Forelimb muscle (tissue), 1 donor: ENCODE results near the gene REC8. TPM values are rescaled to one million over a fixed set of nuclear protein-coding genes. Genes with fewer than 3 reads are reported as not detected.
A peak's percentile ranks its signal among the peaks of the same experiment; 100 is the strongest.
"Not testable (repeated sequence)": the region's sequence is repeated elsewhere in the genome, so short reads cannot be mapped to it uniquely, and the experiment has no call there.

Source experiments
- DNase-seq: peaks from one replicate; pipeline ENCODE4 v3.0.0-alpha.2; 2013; ENCODE audit warnings: low read depth
- polyA plus RNA-seq: library from polyadenylated mRNA; unstranded; fragments of 120-200 nt; gene quantifications from one replicate; pipeline ENCODE4 v1.2.1, GENCODE V29; 2013; ENCODE audit not compliant: insufficient read length

REC8 gene
- polyA plus RNA-seq, 1 donor, result 8.2 TPM

DNA sequence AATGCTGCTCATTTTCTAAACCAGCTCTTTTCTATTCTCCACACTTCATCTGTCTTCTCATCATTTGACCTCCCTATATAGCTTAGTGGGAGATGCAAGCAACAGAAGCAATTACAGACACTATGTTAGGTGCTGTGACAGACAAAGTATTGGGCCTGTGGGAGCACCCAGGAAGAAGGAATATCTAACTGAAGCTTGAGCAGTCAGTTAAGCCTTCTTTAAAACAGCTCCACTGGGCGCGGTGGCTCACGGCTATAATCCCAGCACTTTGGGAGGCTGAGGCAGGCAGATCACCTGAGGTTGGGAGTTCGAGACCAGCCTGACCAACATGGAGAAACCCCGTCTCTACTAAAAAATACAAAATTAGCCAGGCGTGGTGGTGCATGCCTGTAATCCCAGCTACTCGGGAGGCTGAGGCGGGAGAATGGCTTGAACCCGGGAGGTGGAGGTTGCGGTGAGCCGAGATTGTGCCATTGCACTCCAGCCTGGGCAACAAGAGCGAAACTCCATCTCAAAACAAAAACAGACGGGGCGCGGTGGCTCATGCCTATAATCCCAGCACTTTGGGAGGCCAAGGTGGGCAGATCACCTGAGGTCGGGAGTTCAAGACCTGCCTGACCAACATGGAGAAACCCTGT is 31.5 kb downstream of the REC8 start:
- not testable (repeated sequence) for DNase-seq

DNA sequence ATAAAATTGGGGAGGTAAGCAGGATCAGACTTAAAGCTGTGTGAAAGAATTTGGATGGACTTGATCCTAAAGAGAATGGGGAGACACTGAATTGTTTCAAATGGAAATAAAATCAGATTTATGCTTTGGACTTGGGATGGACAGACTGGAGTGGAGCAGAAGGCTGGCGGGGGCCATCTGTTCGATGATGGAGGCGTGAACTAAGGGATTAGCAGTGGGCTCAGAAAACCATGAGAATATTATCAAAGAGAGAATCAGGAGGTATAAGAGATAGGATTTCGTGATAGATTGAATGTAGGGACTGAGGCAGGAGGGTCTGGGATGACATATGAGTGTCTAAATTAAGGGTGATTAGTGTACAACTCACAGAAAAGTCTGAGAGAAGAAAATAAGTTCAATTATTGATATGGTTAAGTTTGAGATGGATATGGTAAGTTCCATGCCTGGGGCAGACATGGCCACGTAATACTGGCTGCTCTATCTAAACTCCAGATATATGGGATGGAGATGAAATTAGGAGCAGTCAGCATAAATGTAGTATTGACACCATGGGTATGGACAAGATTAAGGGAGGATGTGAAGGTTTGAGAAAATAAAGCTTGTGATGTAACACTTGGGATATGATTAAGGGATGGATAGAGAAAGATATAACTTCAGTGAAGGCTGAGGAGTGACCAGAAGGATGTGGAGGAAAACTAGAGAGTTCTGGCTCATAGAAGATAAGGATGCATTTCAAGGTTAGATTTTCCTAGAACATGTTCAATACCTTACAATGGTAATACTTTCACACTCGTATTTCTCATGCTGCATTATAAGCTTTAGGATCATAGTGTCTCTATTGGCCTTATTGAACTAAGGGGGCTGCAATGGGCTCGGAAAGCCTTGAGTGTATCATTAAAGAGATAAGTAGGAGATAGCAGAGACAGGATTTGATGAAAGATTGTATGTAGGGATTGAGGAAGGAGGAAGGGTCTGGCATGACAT is 32.6 kb downstream of the REC8 start:
- DNase-seq, result no peak

DNA sequence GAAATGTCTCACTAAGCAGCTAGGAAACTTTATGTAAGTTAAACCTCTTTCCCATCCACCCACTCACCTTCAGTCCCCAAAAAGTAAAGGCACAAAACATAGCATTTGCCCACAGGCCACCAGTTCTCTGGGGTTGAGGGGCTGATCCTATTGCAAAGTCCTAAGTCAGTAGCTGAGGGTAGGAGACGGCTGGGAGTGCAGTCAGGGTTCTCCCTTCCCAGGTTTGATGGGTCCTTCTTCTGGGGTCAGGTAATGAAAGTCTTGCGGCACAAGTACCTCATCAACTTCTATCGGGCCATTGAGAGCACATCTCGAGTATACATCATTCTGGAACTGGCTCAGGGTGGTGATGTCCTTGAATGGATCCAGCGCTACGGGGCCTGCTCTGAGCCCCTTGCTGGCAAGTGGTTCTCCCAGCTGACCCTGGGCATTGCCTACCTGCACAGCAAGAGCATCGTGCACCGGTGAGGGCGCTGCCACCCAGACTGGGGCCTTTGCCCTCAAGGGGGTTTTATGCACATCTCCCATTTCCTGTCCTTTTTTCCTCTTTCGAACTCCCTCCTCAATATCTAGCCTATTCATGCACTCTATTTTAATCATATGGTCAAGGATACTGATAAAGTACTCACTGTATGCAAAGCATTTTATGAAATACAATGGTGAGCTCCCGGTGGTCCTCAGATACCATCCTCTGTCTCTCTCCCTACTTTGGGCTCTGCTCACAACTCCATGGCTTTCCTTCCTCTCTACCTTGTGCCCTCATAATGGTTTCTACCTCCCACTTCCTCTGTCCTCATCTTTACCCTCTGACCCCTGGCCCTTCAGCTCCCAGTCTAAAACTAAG is 34.6 kb downstream of the REC8 start:
- DNase-seq, result no peak

DNA sequence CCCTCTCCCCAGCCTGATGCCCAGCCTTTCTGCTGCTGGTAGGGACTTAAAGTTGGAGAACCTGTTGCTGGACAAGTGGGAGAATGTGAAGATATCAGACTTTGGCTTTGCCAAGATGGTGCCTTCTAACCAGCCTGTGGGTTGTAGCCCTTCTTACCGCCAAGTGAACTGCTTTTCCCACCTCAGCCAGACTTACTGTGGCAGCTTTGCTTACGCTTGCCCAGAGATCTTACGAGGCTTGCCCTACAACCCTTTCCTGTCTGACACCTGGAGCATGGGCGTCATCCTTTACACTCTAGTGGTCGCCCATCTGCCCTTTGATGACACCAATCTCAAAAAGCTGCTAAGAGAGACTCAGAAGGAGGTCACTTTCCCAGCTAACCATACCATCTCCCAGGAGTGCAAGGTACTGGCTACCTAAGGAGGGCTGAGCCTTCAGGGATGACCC is 35.2 kb downstream of the REC8 start:
- no peak for DNase-seq

DNA sequence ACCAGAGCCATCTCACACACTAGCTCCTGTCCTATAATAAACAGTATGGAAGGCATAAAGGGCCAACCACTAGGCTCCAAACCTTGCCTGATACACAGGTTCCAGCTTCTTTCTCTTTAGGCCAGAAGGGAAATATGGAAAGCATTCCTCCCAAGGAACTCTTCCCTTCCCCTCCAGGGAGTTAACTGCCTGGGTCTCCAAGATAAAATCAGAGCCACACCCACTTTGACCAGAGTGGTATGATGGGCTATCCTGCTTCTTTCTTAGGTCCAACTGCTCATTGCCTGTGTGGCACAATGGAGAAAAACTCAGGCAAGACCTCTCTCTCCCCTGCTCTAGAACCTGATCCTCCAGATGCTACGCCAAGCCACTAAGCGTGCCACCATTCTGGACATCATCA is 35.7 kb downstream of the REC8 start:
- no peak for DNase-seq

DNA sequence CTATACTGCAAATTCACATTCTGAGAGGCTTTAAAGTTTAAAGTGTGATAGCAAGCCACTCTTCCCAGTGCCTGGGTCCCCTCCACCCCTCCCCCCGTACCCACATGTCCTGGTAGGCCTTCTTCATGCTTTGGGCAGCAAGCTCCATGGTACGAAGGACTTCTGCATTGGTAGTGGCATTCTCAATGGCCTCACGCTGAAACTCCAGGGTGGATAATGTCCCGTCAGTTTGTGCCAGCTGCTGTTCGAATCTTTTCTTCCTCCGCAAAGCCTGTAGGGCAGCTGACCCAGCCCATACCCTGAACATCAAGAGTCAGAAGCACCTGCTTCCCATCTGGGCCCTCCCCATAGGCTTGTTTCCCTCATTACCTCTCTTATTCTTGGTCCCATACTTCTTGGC is 39.4 kb downstream of the REC8 start:
- DNase-seq, result no peak

DNA sequence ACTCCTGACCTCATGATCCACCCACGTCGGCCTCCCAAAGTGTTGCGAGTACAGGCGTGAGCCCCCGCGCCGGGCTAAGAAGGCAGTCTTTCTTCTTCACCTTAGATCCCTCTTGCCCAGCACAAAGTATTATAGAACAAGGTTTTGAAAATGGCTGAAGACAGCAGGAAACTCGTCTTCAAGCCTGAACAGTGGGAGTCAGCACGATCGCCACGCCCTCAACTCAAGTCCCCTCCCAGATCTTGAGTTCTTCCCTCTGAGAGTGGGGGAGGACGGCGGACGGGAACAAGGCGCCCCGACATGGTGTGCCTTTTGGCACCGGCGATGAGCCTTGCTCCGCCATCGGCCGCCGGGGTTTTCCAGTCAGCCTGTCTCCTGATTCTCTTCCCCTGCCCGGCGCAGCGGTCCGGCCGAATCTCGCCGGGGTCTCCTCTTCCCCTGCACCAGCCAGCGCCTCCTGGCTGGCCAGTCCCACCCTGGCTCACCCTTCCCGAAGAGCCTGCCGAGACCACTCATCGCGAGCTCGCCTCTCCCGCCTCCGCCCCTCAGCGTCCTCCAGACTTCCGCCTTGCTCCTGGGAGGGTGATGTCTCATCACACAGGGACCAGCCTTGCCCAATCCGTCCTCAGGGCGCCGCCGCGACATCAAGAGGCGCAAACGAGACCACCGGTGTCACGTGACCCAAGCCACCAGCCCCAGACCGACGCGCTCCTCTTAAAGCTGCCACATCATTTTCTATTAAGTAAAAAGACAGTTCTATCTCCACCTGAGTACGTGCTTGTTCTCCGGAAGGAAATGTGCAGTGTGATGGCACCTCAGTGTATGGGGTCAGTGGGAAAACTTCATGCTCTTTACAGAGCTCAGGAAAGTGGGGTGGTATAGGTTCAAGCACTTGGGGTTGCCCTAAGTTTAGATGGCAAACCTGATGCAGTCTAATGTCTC is 41.3 kb downstream of the REC8 start, which contains the start of gene CHMP4A:
Gene CHMP4A, minus strand, starts transcription at position 565 of the 942 bp plus-strand sequence. Its CDS starts 49 bp downstream, at position 516.
- peak; percentile 89 for DNase-seq

DNA sequence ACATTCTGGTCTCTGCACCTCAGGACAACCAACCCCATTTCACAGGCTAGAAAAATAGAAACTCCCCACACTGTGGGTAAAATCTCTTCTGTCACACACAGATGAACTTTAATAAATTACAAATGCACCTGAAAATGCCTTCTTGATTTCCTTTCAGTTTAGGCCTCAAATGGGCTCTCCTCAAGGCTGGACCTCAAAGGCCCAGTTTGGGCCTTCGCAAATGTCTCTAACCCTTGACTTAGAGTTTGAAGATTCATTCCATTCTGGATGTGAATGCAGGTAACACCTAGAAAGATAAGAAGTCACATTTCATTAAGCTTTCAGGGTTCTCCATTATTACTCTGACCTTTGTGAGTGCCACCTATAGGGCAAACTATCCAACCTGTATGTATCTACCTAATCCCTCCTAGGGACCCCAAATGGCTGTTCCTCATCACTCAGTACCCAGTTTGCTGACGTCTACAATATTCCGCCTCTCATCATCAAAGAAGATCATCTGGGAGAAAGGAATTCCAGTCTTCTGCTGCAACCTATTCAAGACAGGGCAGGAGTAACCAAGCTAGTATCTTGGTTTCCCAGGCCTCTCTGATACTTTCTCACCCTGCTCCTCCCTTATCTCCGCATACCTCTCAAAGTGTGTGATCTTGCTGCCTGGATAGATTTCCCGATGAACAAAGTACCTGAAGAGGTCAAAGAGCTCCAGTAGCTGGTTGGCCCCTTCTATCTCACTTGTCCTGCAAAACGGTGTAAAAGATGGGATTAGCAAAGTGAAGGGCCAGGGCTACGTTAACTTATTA is 42.2 kb downstream of the REC8 start:
- no peak for DNase-seq

DNA sequence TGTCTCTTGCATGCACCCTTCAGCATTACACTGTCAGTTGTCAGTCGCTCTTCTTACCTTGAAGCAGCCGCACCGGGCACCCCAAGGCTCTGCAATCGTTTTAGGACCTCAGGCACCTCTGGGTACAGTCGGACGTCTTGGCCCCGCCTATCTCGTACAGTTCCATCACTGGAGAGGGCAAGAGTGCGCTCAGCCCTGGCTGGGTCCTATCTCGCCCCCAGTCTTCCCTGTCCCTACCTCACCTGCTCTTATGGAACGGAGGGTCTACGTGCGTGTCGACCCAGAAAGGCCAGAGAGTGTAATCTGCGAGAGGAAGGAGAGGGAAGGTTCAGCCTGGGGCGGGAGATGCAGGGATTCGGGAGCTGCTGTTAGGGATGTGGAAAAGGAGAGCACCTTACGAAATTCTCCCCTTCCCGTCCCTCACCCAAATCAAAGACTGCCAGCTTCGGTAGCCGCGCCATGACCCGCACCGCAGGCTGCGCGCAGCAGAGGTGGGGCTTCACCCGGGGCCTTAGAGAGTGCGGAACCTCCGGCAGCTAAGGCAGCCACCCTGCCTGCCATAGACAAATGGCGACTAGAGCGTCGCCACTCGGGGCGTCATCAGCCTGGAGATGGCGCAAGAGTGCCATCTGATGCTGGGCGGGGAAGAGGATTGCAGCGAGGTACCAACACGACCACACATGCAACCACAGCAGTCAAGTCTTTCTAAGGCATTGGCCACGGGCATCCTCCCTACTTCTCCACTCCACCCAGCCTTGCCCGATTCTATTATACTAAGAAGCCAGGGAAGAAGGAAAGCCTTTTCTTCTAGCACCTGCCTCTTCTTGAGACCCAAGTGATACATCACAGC is 43.8 kb downstream of the REC8 start, which contains the start of gene MDP1:
Gene MDP1, minus strand, starts transcription at position 572 of the 850 bp plus-strand sequence. Its CDS starts 111 bp downstream, at position 461.
- peak; percentile 74 for DNase-seq

DNA sequence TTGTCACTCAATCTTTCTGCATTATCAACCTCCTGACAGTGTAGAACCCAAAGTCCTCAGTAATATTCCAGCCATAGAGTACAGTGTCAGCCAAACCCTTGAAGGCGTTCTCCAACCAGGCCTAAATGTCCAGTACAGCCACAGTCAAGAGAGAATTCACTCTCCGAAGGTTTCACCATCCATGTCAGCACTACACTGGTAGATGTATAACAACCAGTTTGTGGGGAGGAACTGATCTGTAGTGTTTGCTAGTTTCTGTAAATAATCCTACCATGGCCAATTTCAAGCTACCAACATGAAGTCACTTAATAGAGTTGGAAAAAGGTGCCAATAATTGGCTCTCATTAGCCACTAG is 44.4 kb downstream of the REC8 start:
- no peak for DNase-seq

DNA sequence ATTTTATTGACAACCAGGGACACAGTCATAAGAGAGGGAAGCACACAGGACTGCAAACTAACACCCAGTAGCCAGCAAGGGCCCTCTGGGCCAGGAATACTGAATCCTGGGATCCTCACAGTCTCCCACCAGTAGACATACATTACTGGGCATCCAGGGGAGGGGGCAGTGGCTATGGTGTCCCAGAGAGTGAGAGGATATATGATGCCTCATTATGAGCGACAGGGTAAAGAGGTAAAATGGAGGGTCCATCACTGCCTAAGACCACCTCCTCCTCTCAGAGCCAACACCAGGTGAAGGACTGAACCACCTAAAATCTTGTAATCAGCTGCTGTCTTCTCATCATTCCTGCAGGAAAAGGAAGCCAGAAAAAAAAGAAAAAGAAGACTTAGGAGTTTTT is 45.0 kb downstream of the REC8 start:
- DNase-seq, result not testable (repeated sequence)

DNA sequence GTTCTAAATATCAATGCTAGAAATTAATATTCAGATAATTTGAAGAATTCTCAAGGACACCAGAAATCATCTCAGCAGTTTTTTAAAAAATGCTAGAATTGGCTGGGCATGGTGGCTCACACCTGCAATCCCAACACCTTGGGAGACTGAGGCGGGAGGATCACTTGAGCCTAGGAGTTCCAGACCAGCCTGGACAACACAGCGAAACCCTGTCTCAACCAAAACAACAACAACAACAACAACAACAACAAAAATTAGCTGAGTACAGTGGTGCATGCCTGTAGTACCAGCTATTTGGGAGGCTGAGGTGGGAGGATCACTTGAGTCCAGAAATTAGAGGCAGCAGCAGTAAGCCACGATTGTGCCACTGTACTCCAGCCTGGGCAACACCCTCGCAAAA is 47.2 kb downstream of the REC8 start:
- DNase-seq, result no peak

DNA sequence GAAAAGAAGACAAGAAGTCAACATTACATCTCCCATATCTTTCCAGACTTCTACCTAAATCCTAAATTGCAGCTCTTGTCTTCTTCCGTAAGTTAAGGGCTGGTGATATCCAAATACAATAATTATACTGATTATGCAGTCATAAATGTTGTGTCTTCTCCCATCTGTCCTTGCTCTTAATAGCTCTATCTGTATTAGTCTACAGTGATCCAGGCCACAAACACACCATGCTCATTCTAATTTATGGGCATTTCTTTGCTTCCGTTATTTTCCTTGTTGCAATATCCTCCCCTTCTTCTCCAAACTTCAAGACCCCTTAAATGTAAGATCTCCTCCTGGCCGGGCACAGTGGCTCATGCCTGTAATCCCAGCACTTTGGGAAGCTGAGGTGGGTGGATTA is 47.6 kb downstream of the REC8 start:
- DNase-seq, result no peak

DNA sequence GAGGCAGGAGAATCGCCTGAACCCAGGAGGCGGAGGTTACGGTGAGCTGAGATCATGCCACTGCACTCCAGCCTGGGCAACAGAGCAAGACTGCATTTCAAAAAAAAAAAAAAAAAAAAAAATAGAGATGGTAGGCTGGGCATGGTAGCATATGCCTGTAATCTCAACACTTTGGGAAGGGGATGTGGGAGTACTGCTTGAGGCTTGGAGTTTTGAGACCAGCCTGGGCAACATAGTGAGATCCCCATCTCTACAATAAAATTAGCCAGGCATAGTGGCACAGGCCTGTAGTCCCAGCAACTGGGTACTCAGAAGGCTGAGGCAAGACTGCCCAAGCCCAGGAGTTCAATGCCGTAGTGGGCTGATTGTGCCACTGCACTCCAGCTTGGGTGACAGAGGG is 51.1 kb downstream of the REC8 start:
- not testable (repeated sequence) for DNase-seq

DNA sequence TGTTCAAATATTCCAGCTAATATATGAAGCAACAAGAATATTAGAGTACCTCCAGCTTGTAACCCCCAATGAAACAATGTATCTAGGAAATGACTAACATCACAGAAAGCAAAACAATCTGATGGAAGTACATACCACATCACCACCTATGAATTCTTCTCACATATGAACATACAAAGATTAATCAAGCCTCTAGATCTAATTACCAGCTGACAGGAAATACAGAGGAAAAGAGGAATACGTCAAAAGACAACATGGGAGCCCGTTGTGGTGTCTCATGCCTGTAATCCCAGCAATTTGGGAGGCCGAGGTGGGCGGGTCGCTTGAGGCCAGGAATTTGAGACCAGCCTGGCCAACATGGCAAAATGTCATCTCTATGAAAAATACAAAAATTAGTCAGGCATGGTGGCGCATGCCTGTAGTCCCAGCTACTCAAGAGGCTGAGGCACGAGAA is 52.8 kb downstream of the REC8 start:
- DNase-seq, result no peak

DNA sequence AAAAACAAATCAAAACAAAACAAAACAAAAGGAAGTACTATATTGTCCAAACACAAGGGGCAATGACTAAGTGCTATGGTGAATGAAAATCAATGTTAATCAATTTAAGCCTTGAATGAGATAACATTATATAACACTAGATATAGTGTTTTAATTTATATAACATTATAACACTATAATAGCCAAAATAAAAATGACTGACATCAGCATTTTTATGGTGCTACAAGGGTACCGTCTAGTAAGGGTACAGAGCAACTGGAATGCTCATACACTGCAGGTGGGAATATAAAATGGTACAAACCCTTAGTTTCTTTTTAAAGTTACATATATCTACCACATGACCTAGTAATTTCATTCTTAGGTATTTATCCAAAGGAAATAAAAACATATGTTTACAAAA is 54.6 kb downstream of the REC8 start:
- DNase-seq, result no peak

DNA sequence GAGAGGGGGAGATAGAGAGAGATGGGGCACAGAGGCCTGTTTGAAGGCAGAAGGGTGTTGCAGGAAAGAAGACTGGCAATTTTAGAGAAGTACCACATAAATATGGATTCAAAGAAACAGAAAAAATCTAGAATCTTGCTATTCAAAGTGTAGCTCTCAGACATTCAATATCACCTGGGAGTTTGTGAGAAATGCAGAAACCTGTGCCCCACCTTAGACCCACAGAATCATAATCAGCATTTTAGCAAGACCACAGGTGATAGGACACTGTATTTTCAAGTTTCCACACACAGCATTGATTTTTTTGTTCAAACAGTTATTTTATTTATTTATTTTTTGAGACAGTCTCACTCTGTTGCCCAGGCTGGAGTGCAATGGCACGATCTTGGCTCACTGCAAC is 57.0 kb downstream of the REC8 start:
- no peak for DNase-seq
